Fibroblast of lung (primary cell): Measurements from ENCODE around the gene IDE.

Experiments used
- EZH2 ChIP-seq: IDR thresholded peaks from 2 replicates; pipeline ENCODE4 v1.5.1; 2012; ENCODE audit warnings: low read length, control low read depth, mild to moderate bottlenecking; ENCODE audit errors: missing control alignments
- TF ChIP-seq, protein P1 (sequence below), 2 donors: IDR thresholded peaks in 1 of 2; conservative IDR thresholded peaks in 1 of 2; 1 replicate in 1 of 2; 2 replicates in 1 of 2; pipeline ENCODE4 v1.5.1; 2011 to 2012; ENCODE audit warnings: low read length in 2 of 2, control low read depth in 1 of 2, inconsistent platforms in 1 of 2, low read depth in 1 of 2, mild to moderate bottlenecking in 1 of 2

DNA sequence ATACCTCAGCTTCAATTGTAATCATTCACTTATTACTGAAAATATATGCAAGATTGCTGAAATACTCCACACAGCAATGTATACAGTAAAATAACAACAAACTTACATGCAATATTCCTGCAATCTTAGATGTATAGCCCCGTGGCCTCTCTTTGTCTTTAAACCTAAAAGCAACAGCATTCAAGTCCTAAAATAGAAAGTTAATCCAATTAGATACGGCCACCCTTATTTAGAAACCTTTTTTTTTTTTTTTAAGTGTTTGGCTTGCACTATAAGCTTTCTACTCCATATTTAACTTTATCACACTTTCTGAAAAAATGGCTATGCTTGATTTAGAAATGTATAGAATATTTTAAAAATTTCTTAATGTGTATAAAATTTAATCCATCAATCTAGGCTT lies 67.6 kb downstream of the IDE start:
- TF ChIP-seq, protein P1, sequence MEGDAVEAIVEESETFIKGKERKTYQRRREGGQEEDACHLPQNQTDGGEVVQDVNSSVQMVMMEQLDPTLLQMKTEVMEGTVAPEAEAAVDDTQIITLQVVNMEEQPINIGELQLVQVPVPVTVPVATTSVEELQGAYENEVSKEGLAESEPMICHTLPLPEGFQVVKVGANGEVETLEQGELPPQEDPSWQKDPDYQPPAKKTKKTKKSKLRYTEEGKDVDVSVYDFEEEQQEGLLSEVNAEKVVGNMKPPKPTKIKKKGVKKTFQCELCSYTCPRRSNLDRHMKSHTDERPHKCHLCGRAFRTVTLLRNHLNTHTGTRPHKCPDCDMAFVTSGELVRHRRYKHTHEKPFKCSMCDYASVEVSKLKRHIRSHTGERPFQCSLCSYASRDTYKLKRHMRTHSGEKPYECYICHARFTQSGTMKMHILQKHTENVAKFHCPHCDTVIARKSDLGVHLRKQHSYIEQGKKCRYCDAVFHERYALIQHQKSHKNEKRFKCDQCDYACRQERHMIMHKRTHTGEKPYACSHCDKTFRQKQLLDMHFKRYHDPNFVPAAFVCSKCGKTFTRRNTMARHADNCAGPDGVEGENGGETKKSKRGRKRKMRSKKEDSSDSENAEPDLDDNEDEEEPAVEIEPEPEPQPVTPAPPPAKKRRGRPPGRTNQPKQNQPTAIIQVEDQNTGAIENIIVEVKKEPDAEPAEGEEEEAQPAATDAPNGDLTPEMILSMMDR (conservative IDR thresholded peaks at IDR 0.05 in 1 of 2, IDR thresholded peaks at IDR 0.05 in 1 of 2; ENCODE audit: low read depth in 1 of 2, low read length in 2 of 2), result no peak
- no peak for TF ChIP-seq EZH2
